ENCODE measurements around the gene SRSF3.

Gene SRSF3

DNA sequence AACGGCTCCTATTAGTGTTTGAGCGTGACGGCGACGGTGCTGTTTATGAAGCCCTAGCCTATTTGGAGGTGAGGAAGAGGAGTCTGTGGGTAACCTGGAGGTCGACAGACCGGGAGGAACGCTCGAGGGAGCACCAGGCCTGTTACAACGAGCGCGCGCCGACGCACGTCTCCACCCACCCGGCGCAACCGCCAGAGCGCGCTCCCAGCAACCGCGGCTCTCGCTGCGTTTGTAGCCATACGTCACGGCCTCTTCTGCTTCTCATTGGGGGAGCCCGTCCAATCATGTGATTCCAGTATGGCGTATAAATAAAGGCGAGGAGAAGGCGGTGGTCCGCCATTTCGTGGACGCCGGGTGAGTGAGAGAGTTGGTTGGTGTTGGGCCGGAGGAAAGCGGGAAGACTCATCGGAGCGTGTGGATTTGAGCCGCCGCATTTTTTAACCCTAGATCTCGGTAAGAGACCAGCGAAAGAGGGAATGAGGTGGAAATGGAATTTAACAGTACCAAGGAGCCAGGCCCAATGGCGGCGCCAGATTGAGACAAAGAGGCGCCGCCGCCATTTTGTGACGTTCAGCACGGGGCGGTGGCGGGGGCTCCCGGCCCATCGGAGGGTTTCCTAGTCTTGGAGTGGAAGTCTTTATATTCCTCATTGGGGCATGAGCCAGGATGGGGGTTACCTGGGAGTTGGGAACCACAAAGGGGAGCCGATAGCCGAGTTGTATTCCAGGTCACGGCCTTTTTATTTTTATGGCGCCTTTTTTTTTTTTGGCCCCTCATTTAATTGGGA lies at the start of gene SRSF3:
SRSF3 (plus strand) TSS at position 334 of the 787 bp plus-strand sequence. CDS start 2,401 bp downstream, outside the sequence.
- peak; percentile 99 for DNase-seq

DNA sequence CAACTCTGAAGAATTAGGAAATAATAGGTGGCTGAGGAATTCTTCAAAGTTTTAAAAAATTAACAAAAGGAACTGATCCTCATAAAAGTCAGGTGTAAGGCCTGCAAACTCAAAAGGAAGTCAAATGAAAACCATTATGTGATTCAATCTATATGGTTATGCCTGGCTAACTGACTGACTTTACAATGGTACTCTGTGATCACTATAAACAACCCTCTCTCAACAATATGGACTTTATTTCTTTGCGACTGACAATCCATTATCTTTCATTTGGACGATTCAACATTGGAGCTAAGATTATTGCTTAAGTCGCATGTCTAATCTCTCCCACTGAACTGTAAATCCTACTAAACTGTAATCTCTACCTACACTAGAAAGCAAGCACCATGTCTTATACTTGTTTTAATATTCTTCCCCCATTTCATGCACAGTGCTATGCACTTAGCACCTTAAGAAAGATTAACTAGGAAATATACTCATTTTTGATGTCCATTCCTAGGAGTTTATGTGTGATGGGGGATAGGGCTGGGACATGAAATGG lies 48.3 kb upstream of the SRSF3 start:
- DNase-seq = no peak

DNA sequence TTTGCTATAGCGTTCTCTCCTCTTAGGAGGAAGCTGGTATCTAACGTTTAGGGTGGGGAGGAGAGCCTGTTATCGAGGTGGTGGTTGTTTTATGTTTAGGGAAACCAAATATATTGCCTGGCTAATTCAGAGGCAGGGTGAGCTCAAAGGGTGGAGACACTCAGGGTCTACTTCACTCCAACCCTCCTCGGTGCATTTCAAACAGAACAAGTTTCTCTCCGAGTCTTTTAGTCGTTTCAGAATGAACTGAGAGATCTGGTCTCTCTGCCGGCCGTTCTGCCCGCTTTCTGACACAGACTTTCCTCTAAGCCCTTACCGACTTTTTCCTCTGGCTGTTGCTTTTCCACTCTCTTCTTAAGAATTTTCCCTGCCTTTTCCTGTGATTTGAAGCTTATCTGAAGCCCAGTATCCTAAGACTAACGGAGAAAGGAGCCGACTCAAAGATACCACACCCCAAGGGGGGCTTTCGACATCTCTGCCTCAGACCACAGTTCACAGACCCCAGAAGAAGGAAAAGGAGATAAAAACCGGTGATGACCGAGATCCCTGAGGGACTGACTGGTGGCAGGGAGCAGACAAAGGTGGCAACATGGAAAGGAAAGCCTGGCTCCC lies 47.7 kb upstream of the SRSF3 start:
- DNase-seq = peak; percentile 34

DNA sequence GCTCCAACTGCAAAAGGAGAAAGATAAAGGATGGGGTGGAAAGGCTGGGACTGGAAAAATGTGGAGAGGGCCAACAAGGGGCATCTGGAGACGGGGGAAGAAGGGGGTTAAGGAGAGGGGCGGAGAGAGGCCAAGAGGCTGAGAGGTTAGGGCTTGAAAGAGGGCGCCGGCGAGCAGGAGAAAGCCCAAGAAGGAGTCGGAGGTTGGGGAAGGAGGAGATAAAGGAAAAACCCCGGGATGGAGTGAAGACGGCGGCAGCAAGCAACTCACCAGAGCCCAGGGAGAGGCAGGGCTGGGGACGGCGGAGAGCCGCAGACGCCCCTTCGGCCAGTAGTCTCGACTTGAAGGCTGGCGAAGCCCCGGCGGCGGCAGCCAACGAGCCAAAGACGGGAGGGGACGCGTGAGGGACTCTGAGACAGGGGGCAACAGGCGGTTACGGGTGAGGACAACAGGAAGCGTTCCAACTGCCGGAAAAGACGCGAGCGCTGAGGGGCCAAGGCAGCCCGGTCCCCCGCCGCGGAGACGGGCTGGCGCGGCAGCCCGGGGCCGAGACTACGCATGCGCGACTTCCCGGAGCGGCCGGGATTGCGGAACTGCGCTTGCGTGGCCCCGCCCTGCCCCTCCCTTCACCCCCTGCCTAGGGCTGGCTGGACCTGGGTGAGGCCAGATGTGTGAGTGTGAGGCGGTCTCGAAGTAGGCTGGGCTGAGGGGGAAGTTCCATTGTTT lies 47.1 kb upstream of the SRSF3 start, which contains the start of gene STK38:
STK38 (minus strand) TSS at position 560 of the 726 bp plus-strand sequence. CDS start 7,277 bp downstream, outside the sequence.
- peak; percentile 86 for DNase-seq

DNA sequence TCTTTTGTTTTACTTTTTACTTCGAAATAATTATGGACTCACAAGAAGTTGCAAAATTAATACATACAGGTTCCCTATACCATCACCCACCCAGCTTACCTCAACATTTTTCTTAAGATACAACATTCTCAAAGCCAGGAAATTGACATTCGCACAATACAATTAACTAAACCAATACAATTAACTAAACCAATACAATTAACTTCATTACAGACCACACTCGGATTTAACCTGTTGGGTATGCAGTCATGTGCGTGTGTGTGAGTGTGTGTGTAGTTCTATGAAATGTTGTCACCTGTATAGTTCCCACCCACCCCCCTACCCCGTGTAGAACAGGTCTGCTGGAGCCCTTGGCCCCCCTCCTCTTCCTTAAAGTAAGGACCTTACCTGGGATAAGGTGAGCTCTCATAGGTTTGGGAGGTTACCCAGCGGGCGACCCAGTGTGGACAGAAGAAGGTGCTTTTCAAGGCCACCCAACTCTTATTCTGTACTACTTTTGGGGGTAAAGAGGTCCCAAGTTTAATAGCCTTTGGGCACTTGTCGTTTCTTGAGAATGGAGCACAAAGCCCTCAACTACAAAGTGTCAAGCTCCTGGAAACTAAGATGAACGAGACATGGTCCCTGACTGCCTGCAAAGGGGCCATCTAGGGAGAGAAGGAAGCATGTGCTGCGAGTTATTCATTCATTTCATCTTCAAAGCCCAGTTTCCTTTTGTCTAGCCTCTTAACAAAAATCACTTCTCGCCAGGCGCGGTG lies 46.3 kb upstream of the SRSF3 start:
- no peak for DNase-seq

DNA sequence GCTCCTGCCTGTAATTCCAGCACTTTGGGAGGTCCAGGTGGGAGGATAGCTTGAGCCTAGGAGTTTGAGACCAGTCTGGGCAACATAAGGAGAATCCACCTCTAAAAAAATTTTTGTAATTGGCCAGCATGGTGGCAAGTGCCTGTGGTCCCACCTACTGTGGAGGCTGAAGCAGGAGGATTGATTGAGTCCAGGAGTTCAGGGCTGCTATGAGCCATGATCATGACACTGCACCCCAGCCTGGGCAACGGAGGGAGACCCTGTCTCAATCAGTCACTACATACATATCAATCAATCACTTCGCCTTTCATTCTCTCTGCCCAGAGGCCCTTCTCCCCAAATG lies 45.8 kb upstream of the SRSF3 start:
- no peak for DNase-seq

DNA sequence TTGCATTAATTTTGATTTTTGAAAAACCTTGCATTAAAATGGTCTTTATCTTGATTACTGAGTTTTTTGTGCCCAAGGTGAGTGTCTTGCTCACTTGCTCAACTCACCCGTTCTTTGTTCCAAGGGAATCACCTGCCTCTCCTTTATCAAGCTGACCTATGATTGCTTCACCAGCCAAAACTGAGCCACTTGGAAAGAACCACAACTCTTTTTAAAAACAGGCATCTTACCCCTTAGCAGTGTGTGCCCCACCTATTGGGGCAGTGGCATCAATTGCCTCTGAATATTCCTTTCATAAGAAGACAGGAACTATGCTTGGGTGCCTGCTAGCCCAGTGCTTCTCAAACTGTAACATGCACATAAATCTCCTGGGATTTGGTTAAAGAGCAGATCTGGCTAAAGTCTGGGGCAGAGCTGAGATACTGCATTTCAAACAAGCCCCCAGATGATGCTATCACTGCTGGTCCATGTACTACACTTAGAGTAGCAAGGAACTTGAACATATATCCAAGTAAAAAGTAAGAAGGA lies 43.6 kb upstream of the SRSF3 start:
- DNase-seq = no peak

DNA sequence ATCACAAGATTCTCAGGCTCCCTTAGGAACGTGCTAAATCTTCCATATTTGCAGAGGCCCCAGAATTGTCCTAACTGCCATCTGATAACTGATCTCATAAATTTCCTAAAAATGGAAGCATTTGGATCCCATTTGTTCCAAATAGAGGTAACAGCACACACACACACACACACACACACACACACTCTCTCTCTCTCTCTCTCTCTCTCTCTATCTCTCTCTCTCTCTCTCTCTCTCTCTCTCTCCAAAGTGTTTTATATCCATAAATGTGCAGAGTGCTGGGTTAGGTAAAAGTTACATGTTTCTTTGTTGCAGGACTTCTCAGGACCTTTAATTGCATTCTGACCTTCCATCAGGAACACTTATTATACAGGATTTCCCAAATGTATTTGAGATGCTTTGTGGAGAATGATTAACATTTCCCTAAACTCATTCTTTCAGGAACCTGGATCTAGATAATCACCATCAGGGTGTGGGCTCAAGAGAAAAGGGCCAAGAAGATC lies 38.4 kb upstream of the SRSF3 start:
- no peak for DNase-seq

DNA sequence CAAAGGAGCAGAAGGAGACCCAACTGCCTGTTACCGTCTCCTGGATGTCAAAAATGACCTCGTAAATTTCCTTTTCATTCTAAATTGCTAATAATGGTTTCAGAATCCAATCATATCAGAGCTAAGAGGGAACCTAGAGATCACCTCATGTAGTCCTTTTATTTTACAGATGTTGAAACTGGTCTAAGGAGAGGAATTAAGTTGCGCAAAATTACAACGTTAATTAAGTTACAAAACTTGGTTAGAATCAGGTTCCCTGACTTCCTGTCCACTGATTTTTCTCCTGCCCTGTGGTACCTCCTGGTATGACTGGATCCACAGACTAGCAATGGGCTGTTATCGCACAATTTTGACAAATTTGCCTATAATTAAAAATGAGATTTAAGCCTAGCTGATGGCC lies 37.9 kb upstream of the SRSF3 start:
- no peak for DNase-seq

DNA sequence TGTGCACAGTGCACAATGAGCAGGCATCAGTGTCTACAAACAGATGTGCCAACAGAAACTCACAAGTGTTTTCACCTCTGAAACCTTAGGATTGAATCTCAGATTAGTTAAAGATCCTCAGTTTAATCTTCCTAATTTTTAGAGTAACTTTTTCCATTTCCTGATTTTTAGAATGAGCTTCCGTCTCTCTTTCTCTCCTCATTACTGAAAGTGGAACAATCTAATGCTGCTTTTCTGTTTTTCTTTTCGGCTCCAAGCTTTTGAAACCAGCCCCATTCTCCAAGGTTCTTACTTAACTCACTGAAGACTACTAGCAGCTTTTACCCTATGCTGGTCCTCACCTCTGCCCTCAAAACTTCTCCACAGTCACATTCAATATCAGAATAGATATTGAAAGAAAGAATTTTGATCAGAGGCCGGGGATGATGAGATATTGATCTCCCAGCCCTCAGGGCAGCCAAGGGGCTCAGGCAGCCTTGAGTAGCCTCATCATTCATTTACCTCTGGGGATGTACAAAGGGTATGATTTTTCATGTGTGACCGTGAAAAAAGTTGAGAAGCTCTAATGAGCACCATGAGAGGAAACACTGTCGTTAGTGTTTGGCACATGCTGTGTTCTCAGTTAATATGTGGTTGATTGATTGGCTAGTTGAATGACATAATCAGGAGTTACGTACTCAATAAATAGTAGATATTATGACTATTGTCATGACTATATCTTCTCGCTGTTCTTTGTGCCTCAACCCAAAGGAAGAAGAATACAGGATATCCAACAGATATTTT lies 35.0 kb upstream of the SRSF3 start:
- no peak for DNase-seq

DNA sequence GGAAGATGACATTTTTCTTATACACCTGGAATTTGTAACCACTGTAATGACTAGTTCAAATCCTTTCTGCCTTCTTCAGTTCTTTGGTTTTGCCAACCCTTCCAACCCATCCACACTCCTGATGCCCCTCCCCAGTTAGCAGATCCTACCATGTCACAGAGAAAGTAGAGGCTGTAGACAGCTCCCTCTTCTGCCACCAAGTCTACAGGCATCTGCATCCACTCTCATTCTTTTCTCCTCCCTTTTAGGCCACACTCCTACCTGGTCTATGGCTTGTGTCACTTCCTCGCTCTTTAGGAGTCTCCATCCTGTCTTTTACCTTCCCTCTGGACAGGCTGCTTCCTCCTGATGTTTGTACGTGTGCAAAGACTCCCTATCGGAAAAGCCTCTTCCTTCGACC lies 33.3 kb upstream of the SRSF3 start:
- no peak for DNase-seq

DNA sequence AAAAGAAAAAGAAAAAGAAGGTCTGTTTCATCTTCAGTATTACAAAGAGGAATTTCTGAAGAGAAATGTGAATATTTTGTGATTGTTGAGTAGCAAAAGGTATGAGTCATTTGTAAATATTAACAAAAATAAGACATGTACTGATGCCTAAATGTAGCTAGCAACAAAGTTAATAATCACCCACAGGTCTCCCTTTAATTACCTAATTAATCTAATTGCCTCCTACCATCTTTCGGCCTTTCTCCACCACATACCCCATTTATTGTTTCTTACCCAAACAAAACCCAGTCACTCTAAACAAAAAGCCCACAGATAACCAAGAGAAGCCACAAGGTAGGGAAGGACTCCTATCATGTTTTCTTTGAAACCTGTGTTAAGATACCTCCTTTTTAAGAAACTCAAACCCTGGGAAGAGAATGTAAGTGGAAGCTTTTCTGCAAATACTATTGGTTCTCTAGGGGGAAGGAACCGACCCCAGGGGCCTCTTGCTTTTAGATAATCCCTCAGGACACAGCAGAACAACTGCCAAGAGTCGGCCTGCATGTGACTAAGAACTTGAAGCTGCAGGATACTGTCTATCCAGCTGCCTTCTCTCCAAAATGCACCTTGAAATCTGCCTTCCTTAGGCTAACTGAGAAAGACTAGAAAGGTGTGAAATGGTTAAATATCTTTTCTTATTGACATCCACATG lies 30.8 kb upstream of the SRSF3 start:
- no peak for DNase-seq

DNA sequence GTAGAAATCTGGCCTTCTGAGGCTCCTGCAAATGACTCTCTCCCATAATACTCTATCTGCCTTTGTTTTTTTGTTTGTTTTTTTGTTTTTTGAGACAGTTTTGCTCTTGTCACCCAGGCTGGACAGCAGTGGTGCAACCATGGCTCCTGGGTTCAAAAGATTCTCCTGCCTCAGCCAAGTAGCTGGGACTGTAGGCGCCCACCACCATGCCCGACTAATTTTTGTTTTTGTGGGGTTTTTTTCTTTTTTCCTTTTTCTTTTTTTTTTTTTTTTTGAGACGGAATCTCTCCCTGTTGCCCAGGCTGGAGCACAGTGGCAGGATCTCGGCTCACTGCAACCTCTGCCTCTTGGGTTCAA lies 30.3 kb upstream of the SRSF3 start:
- no peak for DNase-seq

DNA sequence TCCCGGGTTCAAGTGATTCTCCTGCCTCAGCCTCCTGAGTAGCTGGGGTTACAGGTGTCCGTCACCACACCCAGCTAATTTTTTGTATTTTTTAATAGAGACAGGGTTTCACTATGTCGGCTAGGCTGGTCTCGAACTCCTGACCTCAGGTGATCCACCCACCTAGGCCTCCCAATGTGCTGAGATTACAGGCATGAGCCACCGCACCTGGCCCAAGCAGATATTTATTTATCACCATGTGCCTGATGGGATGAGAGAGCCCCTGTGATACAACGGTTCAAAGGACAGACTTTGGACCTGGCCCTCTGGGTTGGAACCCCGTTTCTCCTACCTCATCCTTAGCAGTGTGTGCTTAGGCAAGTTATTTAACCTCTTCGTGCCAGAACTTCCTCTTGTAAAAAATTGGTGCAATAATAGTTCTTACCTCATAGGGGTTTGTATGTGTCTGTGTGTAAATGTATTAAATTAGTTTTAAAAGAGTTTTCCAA lies 27.7 kb upstream of the SRSF3 start:
- no peak for DNase-seq

DNA sequence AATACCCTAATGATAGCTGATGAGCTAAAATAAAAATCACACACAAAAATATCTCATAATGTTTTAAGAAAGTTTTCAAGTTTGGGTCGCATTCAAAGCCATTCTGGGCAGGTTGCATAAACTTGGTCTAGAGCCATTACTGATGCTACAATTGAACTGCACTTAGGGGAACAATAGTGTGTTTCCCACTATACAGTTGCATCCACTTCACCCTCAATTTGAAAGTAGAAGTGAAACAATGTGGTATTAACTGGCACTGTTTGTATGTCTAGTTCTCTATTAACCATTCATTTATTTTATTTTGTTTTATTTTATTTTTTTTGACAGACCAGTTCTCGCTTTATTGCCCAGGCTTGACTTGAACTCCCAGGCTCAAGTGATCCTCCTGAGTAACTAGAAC lies 23.9 kb upstream of the SRSF3 start:
- no peak for DNase-seq

DNA sequence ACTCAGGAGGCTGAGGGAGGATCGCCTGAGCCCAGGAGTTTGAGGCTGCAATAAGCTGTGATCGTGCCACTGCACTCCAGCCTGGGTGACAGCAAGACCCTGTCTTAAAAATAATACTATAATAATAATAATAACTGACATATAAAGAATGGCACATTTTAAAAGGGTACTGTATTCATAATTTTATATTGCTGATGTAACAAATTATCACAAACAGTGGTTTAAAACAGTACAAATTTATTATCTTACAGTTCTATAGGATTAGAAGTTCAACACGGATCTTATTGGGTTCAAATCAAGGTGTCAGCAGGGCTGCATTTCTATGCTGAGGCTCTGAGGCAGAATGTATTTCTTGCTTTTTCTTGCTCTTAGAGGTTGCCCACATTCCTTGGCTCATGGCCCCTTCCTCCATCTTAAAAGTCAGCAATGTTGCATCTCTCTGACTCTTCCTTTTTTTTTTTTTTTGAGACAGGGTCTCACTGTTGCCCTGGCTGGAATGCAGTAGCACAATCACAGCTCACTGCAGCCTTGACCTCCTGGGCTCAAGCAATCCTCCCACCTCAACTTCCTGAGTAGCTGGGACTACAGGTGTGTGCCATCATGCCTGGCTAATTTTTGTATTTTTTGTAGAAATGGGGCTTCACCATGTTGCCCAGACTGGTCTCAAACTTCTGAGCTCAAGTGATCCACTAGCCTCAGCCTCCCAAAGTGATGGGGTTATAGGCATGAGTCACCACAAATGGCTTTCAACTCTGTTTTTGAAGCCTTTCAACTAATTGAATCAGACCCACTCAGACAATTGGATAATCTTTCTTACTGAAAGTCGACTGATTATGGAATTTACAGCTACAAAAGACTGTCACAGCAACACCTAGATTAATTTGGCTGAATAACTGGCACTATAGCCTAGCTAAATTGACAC lies 22.8 kb upstream of the SRSF3 start:
- DNase-seq = no peak

DNA sequence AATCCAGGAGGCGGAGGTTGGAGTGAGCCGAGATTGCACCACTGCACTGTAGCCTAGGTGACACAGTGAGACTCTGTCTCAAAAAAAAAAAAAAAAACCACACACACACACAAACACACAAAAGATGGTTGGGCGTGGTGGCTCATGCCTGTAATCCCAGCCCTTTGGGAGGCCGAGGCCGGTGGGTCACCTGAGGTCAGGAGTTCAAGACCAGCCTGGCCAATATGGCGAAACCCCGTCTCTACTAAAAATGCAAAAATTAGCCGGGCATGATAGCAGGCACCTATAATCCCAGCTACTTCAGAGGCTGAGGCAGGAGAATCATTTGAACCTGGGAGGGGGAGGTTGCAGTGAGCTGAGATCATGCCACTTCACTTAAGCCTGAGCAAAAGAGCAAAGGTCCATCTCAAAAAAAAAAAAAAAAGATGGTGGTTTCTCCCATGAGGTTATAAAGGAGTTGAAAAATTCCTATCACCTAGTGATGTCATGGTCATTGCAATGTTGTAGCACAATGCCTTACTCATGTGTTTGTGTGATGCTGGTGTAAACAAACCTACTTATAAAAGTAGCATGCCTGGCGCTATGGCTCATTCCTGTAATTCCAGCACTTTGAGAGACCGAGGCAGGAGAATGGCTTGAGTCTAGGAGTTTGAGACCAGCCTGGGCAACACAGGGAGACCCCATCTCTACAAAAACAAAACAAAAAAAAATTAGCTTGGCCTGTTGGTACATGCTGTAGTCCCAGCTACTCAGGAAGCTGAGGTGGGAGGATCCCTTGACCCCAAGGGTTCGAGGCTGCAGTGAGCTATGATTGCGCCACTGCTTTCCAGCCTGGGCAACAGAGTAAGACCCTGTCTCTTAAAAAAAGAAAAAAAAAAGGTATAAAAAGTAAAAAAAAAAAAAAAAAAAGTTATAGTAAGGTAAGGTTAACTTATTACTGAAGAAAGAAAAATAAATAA lies 21.5 kb upstream of the SRSF3 start:
- peak; percentile 68 for DNase-seq

DNA sequence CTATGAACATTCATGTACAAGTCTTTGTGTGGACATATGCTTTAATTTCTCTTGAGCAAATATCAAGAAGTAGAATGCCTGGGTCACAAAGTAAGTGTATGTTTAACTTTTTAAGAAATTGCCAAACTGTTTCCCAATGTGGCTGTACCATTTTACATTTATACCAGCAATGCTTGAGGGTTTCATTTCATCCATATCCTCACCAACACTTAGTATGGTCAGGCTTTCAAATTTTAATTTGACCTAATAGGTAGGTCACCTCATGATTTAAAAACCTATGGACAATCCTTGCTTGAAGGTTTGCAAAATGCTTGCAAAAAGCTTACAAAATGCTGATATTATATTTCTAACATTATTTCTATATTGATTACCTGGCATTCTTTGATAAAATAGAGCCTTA lies 19.5 kb upstream of the SRSF3 start:
- no peak for DNase-seq

DNA sequence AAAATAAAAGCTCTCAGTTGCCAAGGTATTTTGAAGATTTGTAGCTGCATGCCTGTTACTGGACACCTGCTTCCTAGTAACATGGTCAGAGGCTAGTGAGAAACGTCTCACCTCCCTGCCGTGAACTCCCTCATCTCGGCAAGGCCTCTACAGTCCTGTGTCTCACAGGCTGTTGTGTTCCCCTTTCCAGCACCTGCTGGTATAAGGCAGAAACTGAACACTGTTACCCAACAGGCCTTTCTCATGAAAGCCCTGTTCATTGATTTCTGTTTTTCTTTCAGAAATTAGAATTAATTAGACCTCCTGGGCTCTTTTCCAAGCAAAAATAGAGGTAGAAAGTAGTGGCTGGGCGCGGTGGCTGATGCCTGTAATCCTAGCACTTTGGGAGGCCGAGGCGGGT lies 17.6 kb upstream of the SRSF3 start:
- DNase-seq = no peak

Data from HCEC 1CT (cell line).